ENCODE measurements around the gene BOLL.
"Not testable (repeated sequence)": the region's sequence is repeated elsewhere in the genome, so short reads cannot be mapped to it uniquely, and the experiment has no call there.

DNA sequence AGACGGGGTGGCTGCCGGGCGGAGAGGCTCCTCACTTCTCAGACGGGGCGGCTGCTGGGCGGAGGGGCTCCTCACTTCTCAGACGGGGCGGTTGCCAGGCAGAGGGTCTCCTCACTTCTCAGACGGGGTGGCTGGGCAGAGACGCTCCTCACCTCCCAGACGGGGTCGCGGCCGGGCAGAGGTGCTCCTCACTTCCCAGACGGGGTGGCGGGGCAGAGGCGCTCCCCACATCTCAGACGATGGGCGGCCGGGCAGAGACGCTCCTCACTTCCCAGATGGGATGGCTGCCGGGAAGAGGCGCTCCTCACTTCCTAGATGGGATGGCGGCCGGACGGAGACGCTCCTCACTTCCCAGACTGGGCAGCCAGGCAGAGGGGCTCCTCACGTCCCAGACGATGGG, 88.5 kb downstream of the BOLL start:
- TF ChIP-seq, protein P1, sequence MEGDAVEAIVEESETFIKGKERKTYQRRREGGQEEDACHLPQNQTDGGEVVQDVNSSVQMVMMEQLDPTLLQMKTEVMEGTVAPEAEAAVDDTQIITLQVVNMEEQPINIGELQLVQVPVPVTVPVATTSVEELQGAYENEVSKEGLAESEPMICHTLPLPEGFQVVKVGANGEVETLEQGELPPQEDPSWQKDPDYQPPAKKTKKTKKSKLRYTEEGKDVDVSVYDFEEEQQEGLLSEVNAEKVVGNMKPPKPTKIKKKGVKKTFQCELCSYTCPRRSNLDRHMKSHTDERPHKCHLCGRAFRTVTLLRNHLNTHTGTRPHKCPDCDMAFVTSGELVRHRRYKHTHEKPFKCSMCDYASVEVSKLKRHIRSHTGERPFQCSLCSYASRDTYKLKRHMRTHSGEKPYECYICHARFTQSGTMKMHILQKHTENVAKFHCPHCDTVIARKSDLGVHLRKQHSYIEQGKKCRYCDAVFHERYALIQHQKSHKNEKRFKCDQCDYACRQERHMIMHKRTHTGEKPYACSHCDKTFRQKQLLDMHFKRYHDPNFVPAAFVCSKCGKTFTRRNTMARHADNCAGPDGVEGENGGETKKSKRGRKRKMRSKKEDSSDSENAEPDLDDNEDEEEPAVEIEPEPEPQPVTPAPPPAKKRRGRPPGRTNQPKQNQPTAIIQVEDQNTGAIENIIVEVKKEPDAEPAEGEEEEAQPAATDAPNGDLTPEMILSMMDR (IDR thresholded peaks at IDR 0.05; ENCODE audit: low read depth, low read length) = not testable (repeated sequence)
- TF ChIP-seq MYC (IDR thresholded peaks at IDR 0.05; ENCODE audit: low read depth, low read length) = not testable (repeated sequence)
